ENCODE results near the gene RFWD3.

The RFWD3 gene

GRCh38 chr16:74575175-74575806 lies 91.4 kb downstream of the RFWD3 start:
- TF ChIP-seq CTCF (conservative IDR thresholded peaks at IDR 0.05; ENCODE audit: low read depth, low read length), result no peak
- no peak overlapping the region for H3K4me3 ChIP-seq (ENCODE audit: low read length)
- DNase-seq (ENCODE audit: low read depth), result no peak

GRCh38 chr16:74574146-74574545 lies 92.5 kb downstream of the RFWD3 start:
- H3K4me3 ChIP-seq (ENCODE audit: low read length), result no peak overlapping the region
- no peak for DNase-seq (ENCODE audit: low read depth)
- no peak for TF ChIP-seq CTCF (conservative IDR thresholded peaks at IDR 0.05; ENCODE audit: low read depth, low read length)

- TF ChIP-seq CTCF (conservative IDR thresholded peaks at IDR 0.05; ENCODE audit: low read depth, low read length), result no peak
- no peak overlapping the region for H3K4me3 ChIP-seq (ENCODE audit: low read length)
- DNase-seq (ENCODE audit: low read depth), result no peak
These were observed 93.1 kb downstream of the RFWD3 start for GRCh38 chr16:74573622-74574021.

All from retinal pigment epithelial cell (primary cell).